ENCODE measurements around the gene ARHGEF35. TPM values are rescaled to one million over a fixed set of nuclear protein-coding genes. Genes with fewer than 3 reads are reported as not detected.

Gene ARHGEF35
- total RNA-seq, 3 donors from 2014 or later: 0.51 to 62.2 (median 41.7) TPM

DNA sequence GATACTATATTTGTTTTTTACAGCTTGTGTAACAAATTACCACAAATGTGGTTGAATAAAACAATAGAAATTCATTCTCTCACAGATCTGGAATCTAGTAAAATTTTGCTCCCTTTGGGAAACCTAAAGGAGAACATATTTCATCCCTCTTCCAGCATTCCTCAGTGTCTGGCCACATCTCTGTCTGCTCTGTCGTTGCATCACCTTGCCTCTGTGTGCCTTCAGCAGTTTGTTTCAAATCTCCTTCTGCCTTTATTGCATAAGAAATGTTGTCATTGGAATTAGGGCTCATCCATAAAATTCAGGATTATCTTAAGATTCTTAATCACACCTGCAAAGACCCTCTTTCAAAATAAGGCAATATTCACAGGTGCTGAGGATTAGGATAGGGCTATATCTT lies 58.1 kb downstream of the ARHGEF35 start:
- DNase-seq (no peak), ATAC-seq (no peak)
- Histone ChIP-seq H3K36me3 (ENCODE audit: low read depth) (no peaks in the 10 kb centered on the region), H3K4me1 (ENCODE audit: low read depth) (no peaks in the 10 kb centered on the region), H3K4me3 (no peak overlapping the region), H3K9me3 (no peaks in the 10 kb centered on the region)
- intact Hi-C loops (cut with DNase I, micrococcal nuclease): no loop called here
- TF ChIP-seq, protein P1, sequence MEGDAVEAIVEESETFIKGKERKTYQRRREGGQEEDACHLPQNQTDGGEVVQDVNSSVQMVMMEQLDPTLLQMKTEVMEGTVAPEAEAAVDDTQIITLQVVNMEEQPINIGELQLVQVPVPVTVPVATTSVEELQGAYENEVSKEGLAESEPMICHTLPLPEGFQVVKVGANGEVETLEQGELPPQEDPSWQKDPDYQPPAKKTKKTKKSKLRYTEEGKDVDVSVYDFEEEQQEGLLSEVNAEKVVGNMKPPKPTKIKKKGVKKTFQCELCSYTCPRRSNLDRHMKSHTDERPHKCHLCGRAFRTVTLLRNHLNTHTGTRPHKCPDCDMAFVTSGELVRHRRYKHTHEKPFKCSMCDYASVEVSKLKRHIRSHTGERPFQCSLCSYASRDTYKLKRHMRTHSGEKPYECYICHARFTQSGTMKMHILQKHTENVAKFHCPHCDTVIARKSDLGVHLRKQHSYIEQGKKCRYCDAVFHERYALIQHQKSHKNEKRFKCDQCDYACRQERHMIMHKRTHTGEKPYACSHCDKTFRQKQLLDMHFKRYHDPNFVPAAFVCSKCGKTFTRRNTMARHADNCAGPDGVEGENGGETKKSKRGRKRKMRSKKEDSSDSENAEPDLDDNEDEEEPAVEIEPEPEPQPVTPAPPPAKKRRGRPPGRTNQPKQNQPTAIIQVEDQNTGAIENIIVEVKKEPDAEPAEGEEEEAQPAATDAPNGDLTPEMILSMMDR (IDR thresholded peaks at IDR 0.05): no peak

Other genes starting within 250 kb of the ARHGEF35 start
- gene OR2F1, start 241.0 kb downstream of the ARHGEF35 start, total RNA-seq: not detected
- not detected for gene OR6B1, start 195.5 kb downstream of the ARHGEF35 start, total RNA-seq
- gene OR2A5, start 146.9 kb downstream of the ARHGEF35 start, total RNA-seq: not detected
- gene OR2A25, start 126.0 kb downstream of the ARHGEF35 start, total RNA-seq: not detected
- gene OR2A12, start 109.6 kb downstream of the ARHGEF35 start, total RNA-seq: not detected
- gene OR2A2, start 86.2 kb downstream of the ARHGEF35 start, total RNA-seq: not detected
- gene OR2A14, start 72.7 kb downstream of the ARHGEF35 start, total RNA-seq: not detected
- gene CTAGE4, start 12.4 kb downstream of the ARHGEF35 start, total RNA-seq: 1 to 10 TPM; 7.3 to 9.5 (median 8.6) TPM
- under 1 TPM in 1 of 3 donors, not detected in 2; 0.32 TPM for gene OR2A42, start 43.8 kb upstream of the ARHGEF35 start, total RNA-seq
- gene OR2A7, start 69.0 kb upstream of the ARHGEF35 start, total RNA-seq: 10 to 100 TPM; 12.4 to 46.2 (median 16.2) TPM
- gene CTAGE8, start 73.5 kb upstream of the ARHGEF35 start, total RNA-seq: 10 to 100 TPM in 1 of 3 donors, 1 to 10 TPM in 2; 1.7 to 13.8 (median 4.0) TPM
- not detected for gene OR2A1, start 116.6 kb upstream of the ARHGEF35 start, total RNA-seq
- gene ARHGEF5, start 159.6 kb upstream of the ARHGEF35 start, total RNA-seq: 100 to 1,000 TPM in 1 of 3 donors, 10 to 100 TPM in 2; 54.7 to 102 (median 68.9) TPM
- gene NOBOX, start 207.9 kb upstream of the ARHGEF35 start, total RNA-seq: not detected